Activated CD4-positive, CD25-positive, alpha-beta regulatory T cell treated with anti-CD3 and anti-CD28 coated beads, Interleukin-2, amount 50 U/mL, for 24 hours (primary cell): Measurements from ENCODE around the gene PSD2.

ENCODE experiments used
- ATAC-seq, 2 donors: fragments of 150-1000 bp; cut with Tn5 transposase; one replicate each; pipeline ENCODE4 v1.10.0; 2021; ENCODE audit warnings: mild to moderate bottlenecking in 1 of 2, moderate library complexity in 1 of 2

Gene PSD2

GRCh38 chr5:139795074-139796001 lies at the start of gene PSD2:
Gene PSD2, plus strand, starts transcription at chr5:139795808. Its CDS starts 13,633 bp downstream, at chr5:139809441.
- peak; percentile 9 to 44 for ATAC-seq

- peak; percentile 49 to 56 for ATAC-seq
Observed at GRCh38 chr5:139746691-139747582, 48.7 kb upstream of the PSD2 start.

- ATAC-seq: peak; percentile 12 to 19
Observed at GRCh38 chr5:139747583-139748504, 47.8 kb upstream of the PSD2 start.

- no peak for ATAC-seq
Observed at GRCh38 chr5:139748505-139748826, 47.1 kb upstream of the PSD2 start.

GRCh38 chr5:139749242-139749641 lies 46.4 kb upstream of the PSD2 start:
- ATAC-seq: no peak

GRCh38 chr5:139751236-139751635 lies 44.4 kb upstream of the PSD2 start:
- ATAC-seq: no peak

GRCh38 chr5:139752506-139753473 lies 42.8 kb upstream of the PSD2 start:
- peak; percentile 55 to 65 for ATAC-seq

GRCh38 chr5:139755892-139756671 lies 39.5 kb upstream of the PSD2 start:
- no peak for ATAC-seq

GRCh38 chr5:139756971-139757370 lies 38.6 kb upstream of the PSD2 start:
- ATAC-seq: no peak

- no peak for ATAC-seq
Observed at GRCh38 chr5:139757727-139758509, 37.7 kb upstream of the PSD2 start.

GRCh38 chr5:139758510-139759075 lies 37.0 kb upstream of the PSD2 start:
- ATAC-seq: no peak

- ATAC-seq: no peak
Observed at GRCh38 chr5:139759219-139759721, 36.3 kb upstream of the PSD2 start.

GRCh38 chr5:139760066-139761056 lies 35.2 kb upstream of the PSD2 start:
- ATAC-seq: no peak

GRCh38 chr5:139761057-139761450 lies 34.6 kb upstream of the PSD2 start:
- ATAC-seq: no peak

- ATAC-seq: no peak
Observed at GRCh38 chr5:139761501-139761900, 34.1 kb upstream of the PSD2 start.

- ATAC-seq: no peak
Observed at GRCh38 chr5:139762615-139763170, 32.9 kb upstream of the PSD2 start.

GRCh38 chr5:139763280-139763929 lies 32.2 kb upstream of the PSD2 start:
- ATAC-seq: no peak
